IMR-90 (cell line): ENCODE measurements around the gene MORC1. TPM values are rescaled to one million over a fixed set of nuclear protein-coding genes. Genes with fewer than 3 reads are reported as not detected.

Source experiments
- ATAC-seq: fragments of 200-7000 bp; cut with Tn5 transposase; 2 replicates; pipeline ENCODE4 v1.9.1; 2020; ENCODE audit warnings: low read depth, mild to moderate bottlenecking, moderate library complexity
- BruUV-seq: library from RNA; stranded (reverse); fragments of 400-500 nt; replicated peaks from 2 replicates; lab custom pipeline; 2021; lab: Mats Ljungman, UMichigan
- CTCF ChIA-PET: fragments of 300-600 bp; formaldehyde crosslinking; extraction: SDS; loops from one replicate; lab custom pipeline; 2021; ENCODE audit warnings: antibody characterized with exemption; lab: Yijun Ruan, JAX
- POLR2A ChIA-PET: fragments of 300-600 bp; sonication (Branson Sonifier 250); formaldehyde crosslinking; loops from one replicate; lab custom pipeline; 2022; ENCODE audit warnings: antibody characterized with exemption; ENCODE audit not compliant: unreplicated experiment; lab: Charles Lee
- DNase-seq: peaks from one replicate; pipeline ENCODE4 v3.0.0; 2013
- H2AFZ ChIP-seq: replicated peaks from 2 replicates; pipeline ENCODE3; 2013; ENCODE audit warnings: low read length, mild to moderate bottlenecking; ENCODE audit not compliant: poor library complexity
- H2AK5ac ChIP-seq: 2 replicates; pipeline ENCODE4 v1.6.1; 2013; ENCODE audit warnings: low read depth, low read length, inconsistent platforms
- H2AK9ac ChIP-seq: replicated peaks from 2 replicates; pipeline ENCODE3; 2013; ENCODE audit warnings: mild to moderate bottlenecking, low read depth, low read length, moderate library complexity; ENCODE audit not compliant: poor library complexity
- H2BK120ac ChIP-seq: 2 replicates; pipeline ENCODE4 v1.6.1; 2013; ENCODE audit warnings: low read depth, low read length, inconsistent platforms
- H2BK15ac ChIP-seq: 3 replicates; pipeline ENCODE4 v1.6.1; 2013; ENCODE audit warnings: low read depth, low read length, inconsistent platforms
- H2BK20ac ChIP-seq: 2 replicates; pipeline ENCODE4 v1.6.1; 2013; ENCODE audit warnings: low read depth, mild to moderate bottlenecking, inconsistent platforms, low read length, moderate library complexity
- H2BK5ac ChIP-seq: 2 replicates; pipeline ENCODE4 v1.6.1; 2013; ENCODE audit warnings: mild to moderate bottlenecking, low read depth, low read length, inconsistent platforms; ENCODE audit not compliant: poor library complexity, severe bottlenecking
- H3K14ac ChIP-seq: replicated peaks from 2 replicates; pipeline ENCODE4 v1.6.1; 2013; ENCODE audit warnings: low read depth, low read length, inconsistent platforms
- H3K18ac ChIP-seq: 2 replicates; pipeline ENCODE4 v1.6.1; 2013; ENCODE audit warnings: low read depth, low read length, control low read depth
- H3K23ac ChIP-seq: 2 replicates; pipeline ENCODE4 v1.6.1; 2013; ENCODE audit warnings: low read depth, low read length, inconsistent platforms
- H3K27ac ChIP-seq: 2 replicates; pipeline ENCODE4 v1.5.1; 2013; ENCODE audit warnings: mild to moderate bottlenecking, control low read depth, low read length; ENCODE audit not compliant: insufficient read depth
- H3K27me3 ChIP-seq: 2 replicates; pipeline ENCODE4 v1.6.1; 2013; ENCODE audit warnings: low read length; ENCODE audit not compliant: control insufficient read depth, insufficient read depth
- H3K36me3 ChIP-seq: 2 replicates; pipeline ENCODE4 v1.6.1; 2013; ENCODE audit warnings: low read length, mixed read lengths; ENCODE audit not compliant: control insufficient read depth, insufficient read depth
- H3K4ac ChIP-seq: 2 replicates; pipeline ENCODE4 v1.6.1; 2013; ENCODE audit warnings: low read depth, low read length, inconsistent platforms
- H3K4me1 ChIP-seq: 2 replicates; pipeline ENCODE4 v1.6.1; 2013; ENCODE audit warnings: low read length, mixed read lengths; ENCODE audit not compliant: control insufficient read depth, insufficient read depth
- H3K4me2 ChIP-seq: 2 replicates; pipeline ENCODE4 v1.6.1; 2013; ENCODE audit warnings: low read depth, mild to moderate bottlenecking, control low read depth, low read length, moderate library complexity
- H3K4me3 ChIP-seq: 2 replicates; pipeline ENCODE4 v1.5.1; 2013; ENCODE audit warnings: low read depth, mild to moderate bottlenecking, control low read depth, low read length, moderate library complexity; ENCODE audit not compliant: insufficient read depth
- H3K56ac ChIP-seq: 2 replicates; pipeline ENCODE4 v1.6.1; 2013; ENCODE audit warnings: low read length, inconsistent platforms; ENCODE audit not compliant: insufficient read depth; ENCODE audit errors: extremely low read depth
- H3K79me1 ChIP-seq, 2 experiments: 2 replicates each; pipeline ENCODE4 v1.6.1; 2013; ENCODE audit warnings: low read length in 2 of 2, inconsistent platforms in 1 of 2, low read depth in 1 of 2
- H3K9ac ChIP-seq: 2 replicates; pipeline ENCODE4 v1.6.1; 2013; ENCODE audit warnings: low read depth, low read length, control low read depth
- H3K9me1 ChIP-seq: 2 replicates; pipeline ENCODE4 v1.6.1; 2013; ENCODE audit warnings: low read length, inconsistent platforms; ENCODE audit not compliant: insufficient read depth
- H3K9me3 ChIP-seq: 2 replicates; pipeline ENCODE4 v1.6.1; 2013; ENCODE audit warnings: low read length; ENCODE audit not compliant: control insufficient read depth, insufficient read depth
- H4K20me1 ChIP-seq: 2 replicates; pipeline ENCODE4 v1.6.1; 2013; ENCODE audit warnings: low read length, inconsistent platforms; ENCODE audit not compliant: insufficient read depth
- H4K5ac ChIP-seq: 2 replicates; pipeline ENCODE4 v1.6.1; 2013; ENCODE audit warnings: mild to moderate bottlenecking, low read depth, low read length, control low read depth
- H4K8ac ChIP-seq, 2 experiments: 2 replicates each; pipeline ENCODE4 v1.6.1; 2013; ENCODE audit warnings: low read depth in 2 of 2, low read length in 2 of 2, control low read depth in 1 of 2, inconsistent platforms in 1 of 2
- H4K91ac ChIP-seq: 2 replicates; pipeline ENCODE4 v1.6.1; 2013; ENCODE audit warnings: low read depth, low read length, inconsistent platforms; ENCODE audit not compliant: insufficient read depth
- BHLHE40 ChIP-seq: fragments of 150-350 bp; IDR thresholded peaks from 2 replicates; pipeline ENCODE4 v1.6.1; 2016; ENCODE audit warnings: mild to moderate bottlenecking, low read depth, low read length
- CEBPB ChIP-seq: IDR thresholded peaks from 2 replicates; pipeline ENCODE4 v1.6.1; 2012; ENCODE audit warnings: low read depth, low read length, improper control_type of control experiment
- MAZ ChIP-seq: IDR thresholded peaks from 2 replicates; pipeline ENCODE4 v1.6.1; 2012; ENCODE audit warnings: low read depth, mild to moderate bottlenecking, low read length, improper control_type of control experiment, moderate library complexity, borderline replicate concordance
- RAD21 ChIP-seq: IDR thresholded peaks from 2 replicates; pipeline ENCODE4 v1.6.1; 2012; ENCODE audit warnings: low read length, improper control_type of control experiment
- dilution Hi-C: fragments of 300-500 bp; cut with HindIII; formaldehyde crosslinking; loops from one replicate; pipeline ENCODE4 v1.14.3; 2018; ENCODE audit warnings: low sequenced_read_pairs; ENCODE audit not compliant: unreplicated experiment
- in situ Hi-C: fragments of 300-500 bp; cut with MboI; formaldehyde crosslinking; loops from 3 replicates; pipeline ENCODE4 v1.14.3; 2019; ENCODE audit warnings: low sequenced_read_pairs, inconsistent platforms, mixed read lengths
- intact Hi-C: fragments of 100-400 bp; cut with micrococcal nuclease; formaldehyde crosslinking; loops from 2 replicates; pipeline ENCODE4 v1.10.0; 2022
- polyA plus RNA-seq, 3 experiments: library from polyadenylated mRNA; depleted of rRNA; stranded (reverse); fragments of >200 nt; gene quantifications; 2 replicates each; pipeline ENCODE4 v1.2.3, GENCODE V29; 2012; ENCODE audit warnings: low replicate concordance in 1 of 3
- total RNA-seq: library from RNA; depleted of rRNA; stranded (reverse); fragments of >200 nt; gene quantifications from 2 replicates; pipeline ENCODE4 v1.2.3, GENCODE V29; 2012

MORC1 gene
- total and polyA plus RNA-seq, 2 of the 4 experiments (the other 2 are of a cell fraction): not detected

GRCh38 chr3:109025896-109026295 lies 92.0 kb downstream of the MORC1 start:
- H3K56ac ChIP-seq: no peak overlapping the region
- no peak overlapping the region for H2BK15ac ChIP-seq
- in situ Hi-C loops (no loop called here), intact Hi-C loops (no loop called here), dilution Hi-C loops (no loop called here)
- H2BK5ac ChIP-seq: no peak overlapping the region
- H4K20me1 ChIP-seq: no peaks in the 10 kb centered on the region
- no peak overlapping the region for H2AK5ac ChIP-seq
- BruUV-seq: no TSS peak
- CTCF ChIA-PET: no interaction called here
- H2AK9ac ChIP-seq: no peak overlapping the region
- H4K91ac ChIP-seq: no peak overlapping the region
- no peak overlapping the region for H3K27ac ChIP-seq
- H3K9me3 ChIP-seq: no peaks in the 10 kb centered on the region
- no peaks in the 10 kb centered on the region for H3K4me1 ChIP-seq
- no peak overlapping the region for H3K23ac ChIP-seq
- H2BK20ac ChIP-seq: no peak overlapping the region
- no peak overlapping the region for H3K9ac ChIP-seq
- no peak overlapping the region for H4K5ac ChIP-seq
- no peak for TF ChIP-seq CEBPB
- TF ChIP-seq RAD21: no peak
- TF ChIP-seq BHLHE40: no peak
- TF ChIP-seq MAZ: no peak
- no peak overlapping the region for H2AFZ ChIP-seq
- no peaks in the 10 kb centered on the region for H3K36me3 ChIP-seq
- no peaks in the 10 kb centered on the region for H3K79me1 ChIP-seq
- ATAC-seq: no peak
- no peak overlapping the region for H3K4ac ChIP-seq
- H3K14ac ChIP-seq: no peak overlapping the region
- POLR2A ChIA-PET: no interaction called here
- H3K18ac ChIP-seq: no peak overlapping the region
- H3K27me3 ChIP-seq: no peaks in the 10 kb centered on the region
- H2BK120ac ChIP-seq: no peak overlapping the region
- no peak overlapping the region for H3K4me3 ChIP-seq
- no peak overlapping the region for H4K8ac ChIP-seq
- H3K9me1 ChIP-seq: no peaks in the 10 kb centered on the region
- H3K4me2 ChIP-seq: no peak overlapping the region
- DNase-seq: no peak
